ENCODE results near the gene GPR84. TPM values are rescaled to one million over a fixed set of nuclear protein-coding genes. Genes with fewer than 3 reads are reported as not detected.

The GPR84 gene
- total and polyA plus RNA-seq, 9 of the 15 experiments (the other 6 are each of a cell fraction or from before 2014, with no cell fraction given), result 0.07 to 0.18 (median 0.11) TPM; not detected in 5

GRCh38 chr12:54372113-54372806, 8.0 kb upstream of the GPR84 start (continued):
- TF ChIP-seq ARHGAP35 (IDR thresholded peaks at IDR 0.05; ENCODE audit: partially characterized antibody), result no peak
- TF ChIP-seq RUNX1 (IDR thresholded peaks at IDR 0.05; ENCODE audit: low read depth), result no peak
- no peak for TF ChIP-seq ARID2 (IDR thresholded peaks at IDR 0.05)
- TF ChIP-seq PTRF (tag; IDR thresholded peaks at IDR 0.05), result no peak
- no peak for TF ChIP-seq ZNF184 (CRISPR knock-in tag; IDR thresholded peaks at IDR 0.05)
- no peak for TF ChIP-seq SIN3B (IDR thresholded peaks at IDR 0.05; ENCODE audit: low read depth)
- no peak for TF ChIP-seq ZEB2 (IDR thresholded peaks at IDR 0.05)
- TF ChIP-seq GABPB2 (CRISPR knock-in tag; conservative IDR thresholded peaks at IDR 0.05), result no peak
- TF ChIP-seq SMARCB1 (IDR thresholded peaks at IDR 0.05; ENCODE audit: insufficient read length, low read depth), result no peak
- TF ChIP-seq ZNF3 (CRISPR knock-in tag; IDR thresholded peaks at IDR 0.05), result no peak
- TF ChIP-seq MTA3 (IDR thresholded peaks at IDR 0.05; ENCODE audit: borderline replicate concordance), result no peak
- no peak for TF ChIP-seq ID3 (CRISPR knock-in tag; IDR thresholded peaks at IDR 0.05)
- TF ChIP-seq ID3 (tag; IDR thresholded peaks at IDR 0.05), result no peak

All from K562 (cell line).